HUES48 (cell line): ENCODE results near the gene ZNF516.

Experiments used
- H3K27ac ChIP-seq: one replicate; pipeline ENCODE4 v1.7.0; 2013; ENCODE audit warnings: low read depth, low read length, inconsistent platforms
- H3K27me3 ChIP-seq: 2 replicates; pipeline ENCODE4 v1.6.1; 2013; ENCODE audit warnings: mild to moderate bottlenecking, low read length; ENCODE audit not compliant: control insufficient read depth, insufficient read depth
- H3K36me3 ChIP-seq: 2 replicates; pipeline ENCODE4 v1.6.1; 2013; ENCODE audit warnings: low read length; ENCODE audit not compliant: control insufficient read depth, insufficient read depth
- H3K4me1 ChIP-seq: 2 replicates; pipeline ENCODE4 v1.6.1; 2013; ENCODE audit warnings: mild to moderate bottlenecking, low read length; ENCODE audit not compliant: control insufficient read depth, insufficient read depth
- H3K4me3 ChIP-seq: 2 replicates; pipeline ENCODE4 v1.5.1; 2013; ENCODE audit warnings: mild to moderate bottlenecking, low read depth, low read length
- H3K9ac ChIP-seq: 2 replicates; pipeline ENCODE4 v1.6.1; 2013; ENCODE audit warnings: mild to moderate bottlenecking, low read depth, low read length, moderate library complexity
- H3K9me3 ChIP-seq: 2 replicates; pipeline ENCODE4 v1.6.1; 2013; ENCODE audit warnings: low read length; ENCODE audit not compliant: control insufficient read depth, insufficient read depth

Gene ZNF516

DNA sequence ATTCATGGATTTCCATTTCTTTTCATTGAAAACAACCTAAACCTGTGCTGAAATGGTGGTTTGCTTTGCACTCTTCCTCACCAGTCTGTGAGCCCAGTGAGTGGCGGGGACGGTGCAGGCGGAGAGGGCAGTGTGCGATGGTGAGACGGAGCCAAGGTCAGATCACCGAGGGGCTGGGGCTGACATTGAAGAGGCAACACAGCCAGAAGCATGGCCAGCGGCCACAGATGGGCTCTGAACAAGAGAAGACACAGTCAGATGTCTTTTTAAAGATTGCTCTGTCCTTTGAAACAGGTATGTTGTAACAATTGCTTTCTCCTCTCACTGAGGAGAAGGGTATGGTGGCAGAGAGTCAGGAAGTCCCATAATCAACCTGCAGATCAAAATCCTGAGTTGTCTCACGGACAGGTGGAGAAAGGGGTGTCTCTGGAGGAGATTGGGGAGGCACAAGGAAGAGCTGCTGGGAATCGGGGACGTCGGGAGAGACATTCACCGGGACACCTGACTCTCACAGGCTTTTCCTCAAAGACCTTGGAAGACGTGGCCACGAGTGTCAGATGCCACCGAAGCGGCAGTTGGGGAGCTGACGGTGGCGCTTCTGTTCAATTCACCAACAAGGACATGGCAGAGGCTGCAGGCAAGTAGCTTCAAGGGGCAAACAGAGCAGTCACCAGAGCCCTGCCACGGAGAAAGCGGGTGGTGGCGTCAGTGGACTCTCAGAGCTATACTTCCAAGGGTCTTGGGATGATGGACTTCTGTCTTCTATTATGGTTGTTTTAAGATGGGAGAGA is 12.1 kb upstream of the ZNF516 start:
- Histone ChIP-seq H3K9me3 (no peaks in the 10 kb centered on the region), H3K27ac (no peak overlapping the region), H3K9ac (no peak overlapping the region), H3K27me3 (no peaks in the 10 kb centered on the region), H3K4me1 (peaks cover 6% of the 10 kb centered on the region), H3K4me3 (no peak overlapping the region), H3K36me3 (no peaks in the 10 kb centered on the region)

- Histone ChIP-seq H3K36me3 (no peaks in the 10 kb centered on the region), H3K27ac (no peak overlapping the region), H3K27me3 (no peaks in the 10 kb centered on the region), H3K4me1 (peaks cover 6% of the 10 kb centered on the region), H3K9me3 (no peaks in the 10 kb centered on the region), H3K9ac (no peak overlapping the region), H3K4me3 (no peak overlapping the region)
Measured at GRCh38 chr18:76506395-76506794, 11.4 kb upstream of the ZNF516 start.

DNA sequence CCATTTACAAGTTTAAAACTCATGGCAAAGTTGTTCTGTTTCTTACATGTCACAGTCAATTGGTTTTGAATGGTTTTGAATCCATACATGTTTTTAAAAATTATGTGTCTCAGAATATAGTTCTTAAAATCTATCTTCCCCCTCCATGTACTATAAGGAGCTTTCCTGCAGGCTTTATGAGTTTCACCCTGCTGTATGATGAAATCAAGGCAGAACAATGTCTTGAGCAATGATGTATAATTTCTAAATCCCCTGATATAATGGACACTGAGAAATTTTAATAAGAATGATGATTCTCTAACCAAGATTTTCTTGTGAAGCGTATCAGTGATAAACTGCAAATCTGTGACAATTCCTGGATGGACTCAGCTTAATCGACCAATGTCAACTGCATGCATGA is 10.6 kb upstream of the ZNF516 start:
- no peaks in the 10 kb centered on the region for H3K27me3 ChIP-seq
- no peak overlapping the region for H3K27ac ChIP-seq
- H3K9me3 ChIP-seq, result no peaks in the 10 kb centered on the region
- no peak overlapping the region for H3K9ac ChIP-seq
- no peak overlapping the region for H3K4me3 ChIP-seq
- peaks cover 6% of the 10 kb centered on the region for H3K4me1 ChIP-seq
- no peaks in the 10 kb centered on the region for H3K36me3 ChIP-seq

GRCh38 chr18:76504749-76505148 is 9.7 kb upstream of the ZNF516 start:
- H3K4me3 ChIP-seq, result no peak overlapping the region
- no peaks in the 10 kb centered on the region for H3K27me3 ChIP-seq
- H3K4me1 ChIP-seq, result peaks cover 10% of the 10 kb centered on the region
- H3K9me3 ChIP-seq, result no peaks in the 10 kb centered on the region
- H3K27ac ChIP-seq, result no peak overlapping the region
- H3K9ac ChIP-seq, result no peak overlapping the region
- no peaks in the 10 kb centered on the region for H3K36me3 ChIP-seq

GRCh38 chr18:76503649-76504386 is 8.8 kb upstream of the ZNF516 start:
- peaks cover 10% of the 10 kb centered on the region for H3K4me1 ChIP-seq
- H3K27ac ChIP-seq, result no peak overlapping the region
- H3K27me3 ChIP-seq, result peaks cover 4% of the 10 kb centered on the region; the same call in 1 of the 2 replicates
- no peak overlapping the region for H3K4me3 ChIP-seq
- no peaks in the 10 kb centered on the region for H3K9me3 ChIP-seq
- H3K9ac ChIP-seq, result no peak overlapping the region
- no peaks in the 10 kb centered on the region for H3K36me3 ChIP-seq

GRCh38 chr18:76502551-76502950 is 7.5 kb upstream of the ZNF516 start:
- Histone ChIP-seq H3K36me3 (no peaks in the 10 kb centered on the region), H3K27ac (no peak overlapping the region), H3K27me3 (peaks cover 16% of the 10 kb centered on the region), H3K4me3 (no peak overlapping the region), H3K9ac (no peak overlapping the region), H3K4me1 (peaks cover 10% of the 10 kb centered on the region), H3K9me3 (no peaks in the 10 kb centered on the region)

GRCh38 chr18:76499637-76500340 is 4.7 kb upstream of the ZNF516 start:
- no peak overlapping the region for H3K9ac ChIP-seq
- no peaks in the 10 kb centered on the region for H3K9me3 ChIP-seq
- H3K36me3 ChIP-seq, result no peaks in the 10 kb centered on the region
- H3K4me3 ChIP-seq, result no peak overlapping the region
- H3K27ac ChIP-seq, result no peak overlapping the region
- peaks cover 33% of the 10 kb centered on the region for H3K27me3 ChIP-seq
- H3K4me1 ChIP-seq, result peaks cover 13% of the 10 kb centered on the region

DNA sequence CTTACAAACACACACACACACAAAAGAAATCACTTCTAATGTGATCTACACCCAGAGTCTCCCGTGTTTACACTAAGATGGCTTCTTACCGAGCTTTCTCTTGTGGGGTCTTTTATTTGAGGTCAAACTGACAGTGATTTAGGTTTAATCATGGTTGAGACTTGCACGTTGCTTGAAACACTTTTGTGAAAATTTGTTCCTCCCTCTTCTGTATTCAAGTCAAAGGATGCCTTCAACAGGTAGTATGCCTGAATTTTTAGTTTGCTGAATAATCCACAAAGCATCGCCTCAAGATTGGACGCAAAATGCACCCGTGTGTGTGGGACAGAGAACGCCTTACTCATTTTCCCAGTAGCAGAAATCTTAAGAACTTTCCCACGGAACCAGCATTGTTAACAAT is 4.0 kb upstream of the ZNF516 start:
- no peak overlapping the region for H3K9ac ChIP-seq
- H3K9me3 ChIP-seq, result no peaks in the 10 kb centered on the region
- no peak overlapping the region for H3K4me3 ChIP-seq
- H3K4me1 ChIP-seq, result peaks cover 11% of the 10 kb centered on the region
- no peaks in the 10 kb centered on the region for H3K36me3 ChIP-seq
- no peak overlapping the region for H3K27ac ChIP-seq
- peaks cover 34% of the 10 kb centered on the region for H3K27me3 ChIP-seq

- H3K9me3 ChIP-seq, result no peaks in the 10 kb centered on the region
- H3K9ac ChIP-seq, result no peak overlapping the region
- H3K27ac ChIP-seq, result no peak overlapping the region
- no peaks in the 10 kb centered on the region for H3K36me3 ChIP-seq
- H3K27me3 ChIP-seq, result peaks cover 42% of the 10 kb centered on the region
- H3K4me3 ChIP-seq, result no peak overlapping the region
- H3K4me1 ChIP-seq, result peaks cover 15% of the 10 kb centered on the region
Measured at GRCh38 chr18:76498064-76498463, 3.0 kb upstream of the ZNF516 start.

- peaks cover 15% of the 10 kb centered on the region for H3K4me1 ChIP-seq
- H3K9ac ChIP-seq, result no peak overlapping the region
- H3K4me3 ChIP-seq, result no peak overlapping the region
- peaks cover 48% of the 10 kb centered on the region for H3K27me3 ChIP-seq
- no peak overlapping the region for H3K27ac ChIP-seq
- H3K36me3 ChIP-seq, result no peaks in the 10 kb centered on the region
- no peaks in the 10 kb centered on the region for H3K9me3 ChIP-seq
Measured at GRCh38 chr18:76497021-76497420, 2.0 kb upstream of the ZNF516 start.
